Thyroid gland (tissue), 4 donors: ENCODE measurements around the gene VEPH1.

ENCODE experiments used
- POLR2A ChIP-seq, 2 donors: fragments of 450-650 bp; IDR thresholded peaks; one replicate each; pipeline ENCODE4 v1.6.1; 2017; ENCODE audit warnings: antibody characterized with exemption in 2 of 2, mild to moderate bottlenecking in 2 of 2, moderate library complexity in 1 of 2
- TF ChIP-seq, protein P1 (sequence below), 6 experiments: fragments of 200-600 bp in 3 of 6; fragments of 450-650 bp in 3 of 6; sonication (generic) in 3 of 6; IDR thresholded peaks; one replicate each; pipeline ENCODE4 v1.5.1; 2016 to 2019; ENCODE audit warnings: antibody characterized with exemption in 6 of 6, mild to moderate bottlenecking in 2 of 6, inconsistent platforms in 1 of 6, moderate library complexity in 1 of 6

GRCh38 chr3:157226173-157226847, 276.9 kb downstream of the VEPH1 start:
- TF ChIP-seq, protein P1, sequence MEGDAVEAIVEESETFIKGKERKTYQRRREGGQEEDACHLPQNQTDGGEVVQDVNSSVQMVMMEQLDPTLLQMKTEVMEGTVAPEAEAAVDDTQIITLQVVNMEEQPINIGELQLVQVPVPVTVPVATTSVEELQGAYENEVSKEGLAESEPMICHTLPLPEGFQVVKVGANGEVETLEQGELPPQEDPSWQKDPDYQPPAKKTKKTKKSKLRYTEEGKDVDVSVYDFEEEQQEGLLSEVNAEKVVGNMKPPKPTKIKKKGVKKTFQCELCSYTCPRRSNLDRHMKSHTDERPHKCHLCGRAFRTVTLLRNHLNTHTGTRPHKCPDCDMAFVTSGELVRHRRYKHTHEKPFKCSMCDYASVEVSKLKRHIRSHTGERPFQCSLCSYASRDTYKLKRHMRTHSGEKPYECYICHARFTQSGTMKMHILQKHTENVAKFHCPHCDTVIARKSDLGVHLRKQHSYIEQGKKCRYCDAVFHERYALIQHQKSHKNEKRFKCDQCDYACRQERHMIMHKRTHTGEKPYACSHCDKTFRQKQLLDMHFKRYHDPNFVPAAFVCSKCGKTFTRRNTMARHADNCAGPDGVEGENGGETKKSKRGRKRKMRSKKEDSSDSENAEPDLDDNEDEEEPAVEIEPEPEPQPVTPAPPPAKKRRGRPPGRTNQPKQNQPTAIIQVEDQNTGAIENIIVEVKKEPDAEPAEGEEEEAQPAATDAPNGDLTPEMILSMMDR (IDR thresholded peaks at IDR 0.05) = no peak
- TF ChIP-seq POLR2A (IDR thresholded peaks at IDR 0.05) = no peak
